ENCODE results near the gene BNIP3. TPM values are rescaled to one million over a fixed set of nuclear protein-coding genes. Genes with fewer than 3 reads are reported as not detected.
"Not testable (repeated sequence)": the region's sequence is repeated elsewhere in the genome, so short reads cannot be mapped to it uniquely, and the experiment has no call there.

The BNIP3 gene
- total RNA-seq, 1 experiment from 2014 or later, result 57.1 TPM

GRCh38 chr10:131986851-131987250, 5.1 kb upstream of the BNIP3 start:
- not testable (repeated sequence) for H3K9ac ChIP-seq (ENCODE audit: extremely low read depth, insufficient read length, low read length); H2AK5ac ChIP-seq (ENCODE audit: insufficient read length, low read length); H2AFZ ChIP-seq (ENCODE audit: low read length); H3K27ac ChIP-seq (ENCODE audit: insufficient read length, low read depth, low read length); H3K4me3 Mint-ChIP-seq; H3K56ac ChIP-seq (ENCODE audit: insufficient read length, low read depth, low read length); H4K5ac ChIP-seq (ENCODE audit: insufficient read length, low read depth, low read length); H3K14ac ChIP-seq (ENCODE audit: insufficient read depth, low read length); H4K20me1 ChIP-seq (ENCODE audit: control insufficient read depth, insufficient read depth, insufficient read length); H3K4me1 ChIP-seq (ENCODE audit: insufficient read depth, low read length); H3K27ac Mint-ChIP-seq; H3K23me2 ChIP-seq (ENCODE audit: insufficient read length, low read depth, low read length, poor library complexity, severe bottlenecking); H2BK120ac ChIP-seq (ENCODE audit: low read depth, low read length, poor library complexity, severe bottlenecking); H3K23ac ChIP-seq (ENCODE audit: insufficient read length, low read depth, low read length); H3K4me1 Mint-ChIP-seq; H3K9me3 ChIP-seq (ENCODE audit: control insufficient read depth, low read depth, low read length); H2BK5ac ChIP-seq (ENCODE audit: insufficient read length, low read length); H2BK20ac ChIP-seq (ENCODE audit: low read depth, low read length, poor library complexity, severe bottlenecking); H3K18ac ChIP-seq (ENCODE audit: insufficient read length, low read depth, low read length); H3T11ph ChIP-seq (ENCODE audit: low read length); H2BK15ac ChIP-seq (ENCODE audit: low read depth, low read length); DNase-seq; H2BK12ac ChIP-seq (ENCODE audit: insufficient read length, low read depth, low read length); H3K4me2 ChIP-seq (ENCODE audit: insufficient read depth, insufficient read length, low read length); H4K91ac ChIP-seq (ENCODE audit: insufficient read length, low read depth, low read length); H4K8ac ChIP-seq (replicated peaks; ENCODE audit: insufficient read length, low read depth, low read length); H3K79me2 ChIP-seq (ENCODE audit: insufficient read depth, low read length); H3K27me3 ChIP-seq (ENCODE audit: insufficient read depth, low read length); H3K4ac ChIP-seq (ENCODE audit: low read depth, low read length); H3K79me1 ChIP-seq (ENCODE audit: insufficient read depth, low read depth, low read length, poor library complexity, severe bottlenecking)
- TF ChIP-seq CTCF (conservative IDR thresholded peaks at IDR 0.05), result peak; percentile 27; the same call in 2 of the 3 replicates
- Mint-ChIP-seq H3K9me3 (peaks cover 26 to 39% of the 10 kb centered on the region in 2 experiments), H3K27me3 (ENCODE audit: low read depth) (peaks cover 46% of the 10 kb centered on the region), H3K36me3 (ENCODE audit: insufficient read depth in 1 of 3, low read depth in 3 of 3) (peaks cover 9 to 32% (median 15%) of the 10 kb centered on the region in 3 experiments)
- no CpG with 5 or more reads among the region's 7 CpGs for WGBS (ENCODE audit: extremely low coverage, insufficient read length, low lambda C conversion rate)
